Measurements from ENCODE around the gene TNNT2.

GRCh38 chr1:201426479-201427310 is 49.2 kb upstream of the TNNT2 start:
- TF ChIP-seq SP1 (IDR thresholded peaks at IDR 0.05) (no peak), ARNT (IDR thresholded peaks at IDR 0.05) (no peak), SUZ12 (IDR thresholded peaks at IDR 0.05) (no peak), FOXA1 (IDR thresholded peaks at IDR 0.05) (no peak), BHLHE40 (IDR thresholded peaks at IDR 0.05; ENCODE audit: borderline replicate concordance) (no peak), HDGF (IDR thresholded peaks at IDR 0.05; ENCODE audit: borderline replicate concordance) (no peak)

Measured in HEK293T (cell line).